ENCODE data around the gene AP3B1. TPM values are rescaled to one million over a fixed set of nuclear protein-coding genes. Genes with fewer than 3 reads are reported as not detected.

AP3B1 gene
- total and polyA plus RNA-seq, 2 experiments from 2014 or later, result 32.1 to 46.3 TPM

DNA sequence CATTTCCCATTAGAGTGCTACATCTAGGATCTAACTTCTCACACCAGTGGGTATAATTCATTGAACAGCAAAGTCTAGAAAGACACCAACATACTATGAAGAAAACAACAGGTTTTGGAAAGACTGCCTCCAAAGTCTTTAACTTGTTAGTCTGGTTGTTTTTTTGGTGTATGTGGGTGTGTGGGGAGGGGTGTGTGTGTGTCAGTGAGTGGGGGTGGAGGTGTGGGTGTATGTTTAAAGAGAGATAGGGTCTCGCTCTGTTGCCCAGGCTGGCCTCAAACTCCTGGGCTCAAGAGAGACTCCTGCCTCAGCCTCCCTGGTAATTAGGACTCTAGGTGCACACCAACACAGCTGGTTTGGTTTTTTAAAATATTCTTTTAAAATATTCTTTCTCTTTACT, 59.7 kb downstream of the AP3B1 start (continued):
- TF ChIP-seq, protein P1, sequence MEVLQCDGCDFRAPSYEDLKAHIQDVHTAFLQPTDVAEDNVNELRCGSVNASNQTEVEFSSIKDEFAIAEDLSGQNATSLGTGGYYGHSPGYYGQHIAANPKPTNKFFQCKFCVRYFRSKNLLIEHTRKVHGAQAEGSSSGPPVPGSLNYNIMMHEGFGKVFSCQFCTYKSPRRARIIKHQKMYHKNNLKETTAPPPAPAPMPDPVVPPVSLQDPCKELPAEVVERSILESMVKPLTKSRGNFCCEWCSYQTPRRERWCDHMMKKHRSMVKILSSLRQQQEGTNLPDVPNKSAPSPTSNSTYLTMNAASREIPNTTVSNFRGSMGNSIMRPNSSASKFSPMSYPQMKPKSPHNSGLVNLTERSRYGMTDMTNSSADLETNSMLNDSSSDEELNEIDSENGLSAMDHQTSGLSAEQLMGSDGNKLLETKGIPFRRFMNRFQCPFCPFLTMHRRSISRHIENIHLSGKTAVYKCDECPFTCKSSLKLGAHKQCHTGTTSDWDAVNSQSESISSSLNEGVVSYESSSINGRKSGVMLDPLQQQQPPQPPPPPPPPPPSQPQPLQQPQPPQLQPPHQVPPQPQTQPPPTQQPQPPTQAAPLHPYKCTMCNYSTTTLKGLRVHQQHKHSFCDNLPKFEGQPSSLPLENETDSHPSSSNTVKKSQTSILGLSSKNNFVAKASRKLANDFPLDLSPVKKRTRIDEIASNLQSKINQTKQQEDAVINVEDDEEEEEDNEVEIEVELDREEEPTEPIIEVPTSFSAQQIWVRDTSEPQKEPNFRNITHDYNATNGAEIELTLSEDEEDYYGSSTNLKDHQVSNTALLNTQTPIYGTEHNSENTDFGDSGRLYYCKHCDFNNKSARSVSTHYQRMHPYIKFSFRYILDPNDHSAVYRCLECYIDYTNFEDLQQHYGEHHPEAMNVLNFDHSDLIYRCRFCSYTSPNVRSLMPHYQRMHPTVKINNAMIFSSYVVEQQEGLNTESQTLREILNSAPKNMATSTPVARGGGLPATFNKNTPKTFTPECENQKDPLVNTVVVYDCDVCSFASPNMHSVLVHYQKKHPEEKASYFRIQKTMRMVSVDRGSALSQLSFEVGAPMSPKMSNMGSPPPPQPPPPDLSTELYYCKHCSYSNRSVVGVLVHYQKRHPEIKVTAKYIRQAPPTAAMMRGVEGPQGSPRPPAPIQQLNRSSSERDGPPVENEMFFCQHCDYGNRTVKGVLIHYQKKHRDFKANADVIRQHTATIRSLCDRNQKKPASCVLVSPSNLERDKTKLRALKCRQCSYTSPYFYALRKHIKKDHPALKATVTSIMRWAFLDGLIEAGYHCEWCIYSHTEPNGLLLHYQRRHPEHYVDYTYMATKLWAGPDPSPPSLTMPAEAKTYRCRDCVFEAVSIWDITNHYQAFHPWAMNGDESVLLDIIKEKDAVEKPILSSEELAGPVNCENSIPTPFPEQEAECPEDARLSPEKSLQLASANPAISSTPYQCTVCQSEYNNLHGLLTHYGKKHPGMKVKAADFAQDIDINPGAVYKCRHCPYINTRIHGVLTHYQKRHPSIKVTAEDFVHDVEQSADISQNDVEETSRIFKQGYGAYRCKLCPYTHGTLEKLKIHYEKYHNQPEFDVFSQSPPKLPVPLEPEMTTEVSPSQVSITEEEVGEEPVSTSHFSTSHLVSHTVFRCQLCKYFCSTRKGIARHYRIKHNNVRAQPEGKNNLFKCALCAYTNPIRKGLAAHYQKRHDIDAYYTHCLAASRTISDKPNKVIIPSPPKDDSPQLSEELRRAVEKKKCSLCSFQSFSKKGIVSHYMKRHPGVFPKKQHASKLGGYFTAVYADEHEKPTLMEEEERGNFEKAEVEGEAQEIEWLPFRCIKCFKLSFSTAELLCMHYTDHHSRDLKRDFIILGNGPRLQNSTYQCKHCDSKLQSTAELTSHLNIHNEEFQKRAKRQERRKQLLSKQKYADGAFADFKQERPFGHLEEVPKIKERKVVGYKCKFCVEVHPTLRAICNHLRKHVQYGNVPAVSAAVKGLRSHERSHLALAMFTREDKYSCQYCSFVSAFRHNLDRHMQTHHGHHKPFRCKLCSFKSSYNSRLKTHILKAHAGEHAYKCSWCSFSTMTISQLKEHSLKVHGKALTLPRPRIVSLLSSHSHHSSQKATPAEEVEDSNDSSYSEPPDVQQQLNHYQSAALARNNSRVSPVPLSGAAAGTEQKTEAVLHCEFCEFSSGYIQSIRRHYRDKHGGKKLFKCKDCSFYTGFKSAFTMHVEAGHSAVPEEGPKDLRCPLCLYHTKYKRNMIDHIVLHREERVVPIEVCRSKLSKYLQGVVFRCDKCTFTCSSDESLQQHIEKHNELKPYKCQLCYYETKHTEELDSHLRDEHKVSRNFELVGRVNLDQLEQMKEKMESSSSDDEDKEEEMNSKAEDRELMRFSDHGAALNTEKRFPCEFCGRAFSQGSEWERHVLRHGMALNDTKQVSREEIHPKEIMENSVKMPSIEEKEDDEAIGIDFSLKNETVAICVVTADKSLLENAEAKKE (CRISPR knock-in tag; IDR thresholded peaks at IDR 0.05), result no peak
- TF ChIP-seq, protein P2, sequence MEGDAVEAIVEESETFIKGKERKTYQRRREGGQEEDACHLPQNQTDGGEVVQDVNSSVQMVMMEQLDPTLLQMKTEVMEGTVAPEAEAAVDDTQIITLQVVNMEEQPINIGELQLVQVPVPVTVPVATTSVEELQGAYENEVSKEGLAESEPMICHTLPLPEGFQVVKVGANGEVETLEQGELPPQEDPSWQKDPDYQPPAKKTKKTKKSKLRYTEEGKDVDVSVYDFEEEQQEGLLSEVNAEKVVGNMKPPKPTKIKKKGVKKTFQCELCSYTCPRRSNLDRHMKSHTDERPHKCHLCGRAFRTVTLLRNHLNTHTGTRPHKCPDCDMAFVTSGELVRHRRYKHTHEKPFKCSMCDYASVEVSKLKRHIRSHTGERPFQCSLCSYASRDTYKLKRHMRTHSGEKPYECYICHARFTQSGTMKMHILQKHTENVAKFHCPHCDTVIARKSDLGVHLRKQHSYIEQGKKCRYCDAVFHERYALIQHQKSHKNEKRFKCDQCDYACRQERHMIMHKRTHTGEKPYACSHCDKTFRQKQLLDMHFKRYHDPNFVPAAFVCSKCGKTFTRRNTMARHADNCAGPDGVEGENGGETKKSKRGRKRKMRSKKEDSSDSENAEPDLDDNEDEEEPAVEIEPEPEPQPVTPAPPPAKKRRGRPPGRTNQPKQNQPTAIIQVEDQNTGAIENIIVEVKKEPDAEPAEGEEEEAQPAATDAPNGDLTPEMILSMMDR (conservative IDR thresholded peaks at IDR 0.05; ENCODE audit: low read depth in 2 of 2), result no peak
- no peak for TF ChIP-seq ZNF331 (CRISPR knock-in tag; IDR thresholded peaks at IDR 0.05; ENCODE audit: low read depth)
- TF ChIP-seq, protein P3, sequence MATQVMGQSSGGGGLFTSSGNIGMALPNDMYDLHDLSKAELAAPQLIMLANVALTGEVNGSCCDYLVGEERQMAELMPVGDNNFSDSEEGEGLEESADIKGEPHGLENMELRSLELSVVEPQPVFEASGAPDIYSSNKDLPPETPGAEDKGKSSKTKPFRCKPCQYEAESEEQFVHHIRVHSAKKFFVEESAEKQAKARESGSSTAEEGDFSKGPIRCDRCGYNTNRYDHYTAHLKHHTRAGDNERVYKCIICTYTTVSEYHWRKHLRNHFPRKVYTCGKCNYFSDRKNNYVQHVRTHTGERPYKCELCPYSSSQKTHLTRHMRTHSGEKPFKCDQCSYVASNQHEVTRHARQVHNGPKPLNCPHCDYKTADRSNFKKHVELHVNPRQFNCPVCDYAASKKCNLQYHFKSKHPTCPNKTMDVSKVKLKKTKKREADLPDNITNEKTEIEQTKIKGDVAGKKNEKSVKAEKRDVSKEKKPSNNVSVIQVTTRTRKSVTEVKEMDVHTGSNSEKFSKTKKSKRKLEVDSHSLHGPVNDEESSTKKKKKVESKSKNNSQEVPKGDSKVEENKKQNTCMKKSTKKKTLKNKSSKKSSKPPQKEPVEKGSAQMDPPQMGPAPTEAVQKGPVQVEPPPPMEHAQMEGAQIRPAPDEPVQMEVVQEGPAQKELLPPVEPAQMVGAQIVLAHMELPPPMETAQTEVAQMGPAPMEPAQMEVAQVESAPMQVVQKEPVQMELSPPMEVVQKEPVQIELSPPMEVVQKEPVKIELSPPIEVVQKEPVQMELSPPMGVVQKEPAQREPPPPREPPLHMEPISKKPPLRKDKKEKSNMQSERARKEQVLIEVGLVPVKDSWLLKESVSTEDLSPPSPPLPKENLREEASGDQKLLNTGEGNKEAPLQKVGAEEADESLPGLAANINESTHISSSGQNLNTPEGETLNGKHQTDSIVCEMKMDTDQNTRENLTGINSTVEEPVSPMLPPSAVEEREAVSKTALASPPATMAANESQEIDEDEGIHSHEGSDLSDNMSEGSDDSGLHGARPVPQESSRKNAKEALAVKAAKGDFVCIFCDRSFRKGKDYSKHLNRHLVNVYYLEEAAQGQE (IDR thresholded peaks at IDR 0.05; ENCODE audit: unreplicated experiment), result no peak
- TF ChIP-seq CREB1 (CRISPR knock-in tag; IDR thresholded peaks at IDR 0.05; ENCODE audit: low read depth), result no peak

Measured in GM23338 (cell line).